VCaP (cell line): ENCODE results near the gene ARL6IP6.

Experiments used
- H3K27ac ChIP-seq: fragments of 450-650 bp; 2 replicates; pipeline ENCODE4 v1.5.1; 2017
- TF ChIP-seq, protein P1 (sequence below): fragments of 450-650 bp; conservative IDR thresholded peaks from 2 replicates; pipeline ENCODE4 v1.5.1; 2017; ENCODE audit warnings: mild to moderate bottlenecking, moderate library complexity

The ARL6IP6 gene

DNA sequence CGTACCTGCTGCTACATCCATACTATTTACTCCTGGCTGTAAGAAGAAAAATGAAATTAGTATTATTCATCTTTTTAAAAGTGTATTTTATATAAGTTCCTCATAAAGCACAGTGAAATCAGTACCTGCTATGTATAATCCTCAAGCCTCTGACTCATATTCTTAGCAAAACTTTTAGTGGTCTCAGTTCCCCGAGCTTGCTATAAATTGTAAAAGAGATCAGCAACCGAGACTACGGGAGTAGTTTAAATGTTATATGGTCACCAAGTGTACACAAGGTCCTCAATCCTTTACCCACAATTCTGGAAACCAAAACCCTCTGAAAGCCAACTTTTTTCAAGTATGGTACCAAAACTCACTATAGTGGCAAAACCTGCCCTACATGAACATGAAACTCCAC is 25.4 kb upstream of the ARL6IP6 start:
- TF ChIP-seq, protein P1, sequence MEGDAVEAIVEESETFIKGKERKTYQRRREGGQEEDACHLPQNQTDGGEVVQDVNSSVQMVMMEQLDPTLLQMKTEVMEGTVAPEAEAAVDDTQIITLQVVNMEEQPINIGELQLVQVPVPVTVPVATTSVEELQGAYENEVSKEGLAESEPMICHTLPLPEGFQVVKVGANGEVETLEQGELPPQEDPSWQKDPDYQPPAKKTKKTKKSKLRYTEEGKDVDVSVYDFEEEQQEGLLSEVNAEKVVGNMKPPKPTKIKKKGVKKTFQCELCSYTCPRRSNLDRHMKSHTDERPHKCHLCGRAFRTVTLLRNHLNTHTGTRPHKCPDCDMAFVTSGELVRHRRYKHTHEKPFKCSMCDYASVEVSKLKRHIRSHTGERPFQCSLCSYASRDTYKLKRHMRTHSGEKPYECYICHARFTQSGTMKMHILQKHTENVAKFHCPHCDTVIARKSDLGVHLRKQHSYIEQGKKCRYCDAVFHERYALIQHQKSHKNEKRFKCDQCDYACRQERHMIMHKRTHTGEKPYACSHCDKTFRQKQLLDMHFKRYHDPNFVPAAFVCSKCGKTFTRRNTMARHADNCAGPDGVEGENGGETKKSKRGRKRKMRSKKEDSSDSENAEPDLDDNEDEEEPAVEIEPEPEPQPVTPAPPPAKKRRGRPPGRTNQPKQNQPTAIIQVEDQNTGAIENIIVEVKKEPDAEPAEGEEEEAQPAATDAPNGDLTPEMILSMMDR = no peak
- H3K27ac ChIP-seq = no peak overlapping the region

DNA sequence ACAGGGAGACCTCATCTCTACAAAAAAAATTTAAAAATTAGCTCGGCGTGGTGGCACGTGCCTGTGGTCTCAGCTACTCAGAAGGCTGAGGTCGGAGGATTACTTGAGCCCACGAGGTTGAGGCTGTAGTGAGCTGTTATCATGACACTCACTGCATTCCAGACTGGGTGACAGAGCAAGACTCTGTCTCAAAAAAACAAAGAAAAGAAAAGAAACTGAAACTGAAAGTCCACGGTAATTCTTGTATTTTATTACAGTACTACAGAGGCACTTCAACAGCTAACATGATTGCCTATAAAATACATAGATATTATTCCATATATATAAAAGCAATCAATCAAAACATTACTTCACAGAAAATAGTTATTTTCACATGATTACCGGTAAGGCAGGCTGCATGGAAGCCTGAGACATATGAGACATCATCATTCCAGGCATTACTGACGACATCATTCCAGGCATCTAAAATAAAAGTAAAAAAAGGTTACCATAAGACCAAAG is 24.2 kb upstream of the ARL6IP6 start:
- TF ChIP-seq, protein P1 = no peak
- H3K27ac ChIP-seq = no peak overlapping the region

DNA sequence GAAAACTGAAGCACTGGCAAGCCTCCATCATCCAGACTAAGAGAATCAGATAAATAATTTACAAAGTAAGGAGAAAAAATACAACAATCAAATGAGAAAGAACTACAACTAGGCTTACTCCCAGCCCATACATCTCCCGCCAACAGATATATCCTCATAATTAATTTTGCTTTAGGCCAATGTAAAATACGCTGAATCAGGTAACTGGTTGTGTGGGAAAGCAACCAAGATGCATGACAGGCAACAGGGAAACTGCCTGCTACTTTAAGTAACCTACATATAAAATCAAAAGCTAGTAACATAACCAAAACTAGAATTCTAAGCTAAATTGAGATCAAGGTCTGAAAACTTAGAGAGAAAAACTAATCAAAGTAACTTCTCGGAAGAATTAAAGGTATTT is 22.7 kb upstream of the ARL6IP6 start:
- H3K27ac ChIP-seq = no peak overlapping the region
- TF ChIP-seq, protein P1 = no peak

DNA sequence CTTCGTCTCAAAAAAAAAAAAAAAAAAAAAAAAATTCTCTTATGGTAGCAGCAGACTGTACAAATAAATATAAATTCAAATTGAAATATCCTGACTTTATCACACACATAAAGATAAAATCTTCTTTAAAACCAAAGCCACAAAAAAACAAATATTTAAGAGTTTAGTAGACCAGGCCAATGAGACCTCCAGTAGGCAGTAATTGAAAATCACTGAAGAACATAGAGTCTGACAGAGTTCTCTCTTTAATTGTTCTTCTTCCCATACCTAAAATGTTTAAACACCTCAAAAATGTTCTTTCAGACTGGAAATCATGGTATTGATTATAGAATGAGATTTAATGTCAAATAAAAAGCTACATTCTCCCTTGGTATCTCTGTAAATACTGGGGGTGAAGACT is 21.9 kb upstream of the ARL6IP6 start:
- TF ChIP-seq, protein P1 = no peak
- no peak overlapping the region for H3K27ac ChIP-seq

DNA sequence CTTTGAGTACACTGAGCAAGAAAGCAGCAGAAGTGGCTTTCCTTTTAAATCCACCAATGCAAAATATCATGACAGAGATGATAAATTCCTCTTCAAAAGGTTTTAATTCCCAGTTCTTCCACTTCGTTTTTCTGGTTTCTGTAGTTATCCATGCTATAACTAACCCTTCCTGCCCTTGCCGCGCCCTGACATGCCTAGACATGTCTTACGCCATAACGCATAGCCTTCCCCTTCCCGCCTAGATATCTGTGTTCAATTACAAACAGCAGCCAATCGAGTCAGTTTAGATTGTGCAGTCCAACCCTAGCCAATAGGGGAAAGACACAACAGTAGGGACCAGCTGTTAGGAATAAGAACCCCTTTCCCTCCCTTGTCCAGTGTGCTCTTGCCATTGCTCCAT is 17.2 kb upstream of the ARL6IP6 start:
- H3K27ac ChIP-seq = no peak overlapping the region
- TF ChIP-seq, protein P1 = no peak

DNA sequence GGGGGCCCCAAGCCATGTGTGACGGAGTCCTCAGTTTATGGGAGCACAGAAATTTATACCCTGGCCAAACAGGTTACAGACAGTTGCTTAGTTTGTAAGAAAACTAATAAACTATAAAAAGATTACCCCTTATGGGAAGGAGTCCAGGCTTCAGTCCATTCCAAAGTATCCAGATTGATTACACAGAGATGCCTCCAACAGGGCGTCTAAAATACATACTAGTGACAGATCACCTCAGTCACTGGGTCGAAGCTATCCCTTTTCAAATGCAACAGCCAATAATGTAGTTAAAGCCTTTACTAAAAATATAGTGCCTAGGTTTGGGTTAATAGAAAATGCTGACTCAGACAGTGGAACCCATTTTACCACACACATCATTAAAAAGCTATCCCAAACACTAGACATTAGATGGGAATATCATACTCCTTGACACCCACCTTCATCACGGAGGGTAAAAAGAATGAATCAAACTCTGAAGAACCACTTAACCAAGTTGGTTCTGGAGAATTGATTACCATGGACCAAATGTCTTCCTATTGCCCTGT is 11.9 kb upstream of the ARL6IP6 start:
- H3K27ac ChIP-seq = no peak overlapping the region
- TF ChIP-seq, protein P1 = no peak

DNA sequence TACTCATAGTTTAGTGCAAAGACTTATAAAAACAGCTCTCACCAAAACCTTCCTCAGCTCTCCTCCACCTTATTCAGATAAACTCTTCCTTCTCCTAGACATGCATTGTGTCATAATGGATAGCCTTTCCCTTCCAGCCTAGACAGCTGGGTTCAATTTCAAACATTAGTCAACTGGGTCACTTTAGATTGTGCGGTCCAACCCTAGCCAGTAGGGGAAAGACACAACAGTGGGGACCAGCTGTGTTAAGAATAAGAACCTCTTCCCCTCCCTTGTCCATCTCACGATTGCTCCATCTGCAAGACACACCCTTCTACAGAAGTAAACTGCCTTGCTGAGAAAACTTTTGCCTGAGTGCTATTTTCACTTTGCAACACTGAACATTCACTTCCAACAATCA is 9.7 kb upstream of the ARL6IP6 start:
- H3K27ac ChIP-seq = no peak overlapping the region
- TF ChIP-seq, protein P1 = no peak

DNA sequence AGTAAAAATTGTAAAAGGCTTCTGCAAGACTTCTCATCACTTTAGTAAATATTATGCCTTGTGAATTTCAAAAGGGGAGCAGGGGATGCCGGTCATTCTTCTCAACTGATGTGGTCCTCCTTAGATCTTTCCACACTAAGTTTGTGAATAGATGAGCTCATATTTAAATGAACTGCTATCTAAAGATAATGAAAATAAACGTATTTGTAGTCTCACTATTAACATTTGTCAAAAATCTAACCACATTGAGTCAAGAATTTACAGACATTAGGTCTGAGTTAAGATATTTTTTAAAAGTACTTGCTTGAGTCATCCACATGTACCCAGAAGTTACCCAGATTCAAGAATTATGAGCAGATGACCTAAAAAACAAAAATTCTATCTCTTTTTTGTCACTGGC is 7.7 kb upstream of the ARL6IP6 start:
- TF ChIP-seq, protein P1 = no peak
- no peak overlapping the region for H3K27ac ChIP-seq
